GM13977 (cell line): ENCODE data around the gene PXMP2.

Source experiments
- DNase-seq: peaks from one replicate; pipeline ENCODE4 v3.0.0; 2012; ENCODE audit warnings: low spot score
- CTCF ChIP-seq: IDR thresholded peaks from 2 replicates; pipeline ENCODE4 v1.5.1; 2012; ENCODE audit warnings: mild to moderate bottlenecking, control low read depth; ENCODE audit not compliant: insufficient read depth; ENCODE audit errors: extremely low read depth, missing control alignments
- in situ Hi-C: fragments of 300-500 bp; cut with MboI; formaldehyde crosslinking; loops from one replicate; pipeline ENCODE4 v1.12.0; 2022; ENCODE audit warnings: low sequenced_read_pairs, low pct_unique_long_range_greater_than_20kb, mixed read lengths, inconsistent platforms; ENCODE audit not compliant: unreplicated experiment

The PXMP2 gene

GRCh38 chr12:132698341-132698740, 11.0 kb downstream of the PXMP2 start:
- no peak for DNase-seq
- in situ Hi-C loops: no loop called here
- TF ChIP-seq CTCF: no peak

- TF ChIP-seq CTCF: no peak
- DNase-seq: no peak
These were observed 12.9 kb downstream of the PXMP2 start for GRCh38 chr12:132700212-132700822.

GRCh38 chr12:132702640-132703039, 15.3 kb downstream of the PXMP2 start:
- no peak for DNase-seq
- TF ChIP-seq CTCF: no peak
- in situ Hi-C loops: no loop called here

More at GRCh38 chr12:132700212-132700822, 12.9 kb downstream of the PXMP2 start:
- in situ Hi-C loops: no loop called here

GRCh38 chr12:132703641-132704040, 16.3 kb downstream of the PXMP2 start:
- no peak for TF ChIP-seq CTCF
- in situ Hi-C loops: no loop called here
- DNase-seq: no peak

GRCh38 chr12:132707241-132707640, 19.9 kb downstream of the PXMP2 start:
- no peak for DNase-seq
- in situ Hi-C loops: no loop called here
- no peak for TF ChIP-seq CTCF

- no peak for TF ChIP-seq CTCF
- in situ Hi-C loops: no loop called here
- no peak for DNase-seq
These were observed 20.8 kb downstream of the PXMP2 start for GRCh38 chr12:132708150-132708549.

- in situ Hi-C loops: no loop called here
- DNase-seq: no peak
- no peak for TF ChIP-seq CTCF
These were observed 22.6 kb downstream of the PXMP2 start for GRCh38 chr12:132710043-132710404.
